GM23338 (cell line): Measurements from ENCODE around the gene PKHD1.

Experiments used
- JUNB ChIP-seq: IDR thresholded peaks from one replicate; pipeline ENCODE4 v1.6.1; 2016; ENCODE audit warnings: antibody characterized with exemption; ENCODE audit not compliant: unreplicated experiment
- POLR2AphosphoS5 ChIP-seq: IDR thresholded peaks from 2 replicates; pipeline ENCODE4 v1.6.1; 2016; ENCODE audit warnings: antibody characterized with exemption, low read depth

DNA sequence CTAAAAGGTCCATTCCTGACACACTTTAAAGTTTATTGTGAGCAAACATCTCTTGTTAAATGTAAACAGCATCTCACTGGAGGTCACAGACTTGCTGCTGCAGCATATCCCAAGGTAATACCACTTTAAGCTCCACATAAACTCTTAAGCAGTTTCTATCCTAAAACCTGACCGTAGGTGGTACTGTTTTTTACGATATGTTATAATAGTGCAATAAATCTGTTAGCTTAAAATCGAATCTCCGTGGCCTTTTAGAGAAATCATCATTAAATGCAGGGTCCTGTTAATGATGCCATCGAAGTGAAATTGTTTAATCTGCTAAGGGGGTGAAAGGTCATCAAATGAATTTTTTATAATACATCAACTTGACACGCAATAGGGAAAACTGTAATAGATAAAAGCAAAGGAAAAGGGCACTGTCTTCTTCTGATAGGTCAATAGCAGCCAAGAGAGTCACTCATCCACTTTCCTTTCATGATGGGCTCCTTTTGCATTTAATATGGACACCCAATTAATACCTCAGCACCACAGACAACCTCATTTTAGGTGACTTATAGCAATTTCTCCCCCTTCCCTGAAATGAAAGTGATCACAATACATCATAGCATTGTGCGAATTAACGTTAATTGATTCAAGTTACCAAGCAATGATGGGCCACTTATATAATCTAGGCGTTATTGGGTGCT, 436.1 kb downstream of the PKHD1 start:
- TF ChIP-seq POLR2AphosphoS5 (no peak), JUNB (no peak)
